ENCODE measurements around the gene VAMP5.

DNA sequence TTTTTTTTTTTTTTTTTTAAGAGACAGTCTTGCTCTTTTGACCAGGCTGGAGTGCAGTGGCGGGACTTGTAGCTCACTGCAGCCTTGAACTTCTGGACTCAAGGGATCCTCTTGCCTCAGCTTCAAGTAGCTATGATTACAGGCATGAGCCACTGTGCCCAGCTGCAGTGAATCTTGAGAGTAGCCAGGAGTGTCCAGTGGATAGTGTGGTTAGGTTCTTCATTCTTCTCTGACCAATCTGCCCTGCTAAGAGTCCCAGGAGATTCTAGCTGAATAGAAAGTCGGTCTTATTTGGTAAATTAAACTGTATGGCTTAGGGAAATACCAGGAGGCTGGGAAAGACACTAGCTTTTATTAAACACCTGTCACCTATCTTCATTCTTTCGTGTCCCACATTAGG lies 47.1 kb downstream of the VAMP5 start:
- TF ChIP-seq, protein P1, sequence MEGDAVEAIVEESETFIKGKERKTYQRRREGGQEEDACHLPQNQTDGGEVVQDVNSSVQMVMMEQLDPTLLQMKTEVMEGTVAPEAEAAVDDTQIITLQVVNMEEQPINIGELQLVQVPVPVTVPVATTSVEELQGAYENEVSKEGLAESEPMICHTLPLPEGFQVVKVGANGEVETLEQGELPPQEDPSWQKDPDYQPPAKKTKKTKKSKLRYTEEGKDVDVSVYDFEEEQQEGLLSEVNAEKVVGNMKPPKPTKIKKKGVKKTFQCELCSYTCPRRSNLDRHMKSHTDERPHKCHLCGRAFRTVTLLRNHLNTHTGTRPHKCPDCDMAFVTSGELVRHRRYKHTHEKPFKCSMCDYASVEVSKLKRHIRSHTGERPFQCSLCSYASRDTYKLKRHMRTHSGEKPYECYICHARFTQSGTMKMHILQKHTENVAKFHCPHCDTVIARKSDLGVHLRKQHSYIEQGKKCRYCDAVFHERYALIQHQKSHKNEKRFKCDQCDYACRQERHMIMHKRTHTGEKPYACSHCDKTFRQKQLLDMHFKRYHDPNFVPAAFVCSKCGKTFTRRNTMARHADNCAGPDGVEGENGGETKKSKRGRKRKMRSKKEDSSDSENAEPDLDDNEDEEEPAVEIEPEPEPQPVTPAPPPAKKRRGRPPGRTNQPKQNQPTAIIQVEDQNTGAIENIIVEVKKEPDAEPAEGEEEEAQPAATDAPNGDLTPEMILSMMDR (IDR thresholded peaks at IDR 0.05; ENCODE audit: low read depth, low read length, poor library complexity, severe bottlenecking): no peak
- TF ChIP-seq EZH2phosphoT487 (IDR thresholded peaks at IDR 0.05; ENCODE audit: borderline replicate concordance, low read length): no peak

All from DOHH2 (cell line).